HG02981 (cell line): ENCODE results near the gene PSMA1.
"Not testable (repeated sequence)": the region's sequence is repeated elsewhere in the genome, so short reads cannot be mapped to it uniquely, and the experiment has no call there.

Source experiments
- ATAC-seq: cut with Tn5 transposase; IDR thresholded peaks from one replicate; pipeline ENCODE4 v1.9.1; 2021; ENCODE audit warnings: mild to moderate bottlenecking, moderate library complexity; ENCODE audit not compliant: unreplicated experiment

Gene PSMA1

DNA sequence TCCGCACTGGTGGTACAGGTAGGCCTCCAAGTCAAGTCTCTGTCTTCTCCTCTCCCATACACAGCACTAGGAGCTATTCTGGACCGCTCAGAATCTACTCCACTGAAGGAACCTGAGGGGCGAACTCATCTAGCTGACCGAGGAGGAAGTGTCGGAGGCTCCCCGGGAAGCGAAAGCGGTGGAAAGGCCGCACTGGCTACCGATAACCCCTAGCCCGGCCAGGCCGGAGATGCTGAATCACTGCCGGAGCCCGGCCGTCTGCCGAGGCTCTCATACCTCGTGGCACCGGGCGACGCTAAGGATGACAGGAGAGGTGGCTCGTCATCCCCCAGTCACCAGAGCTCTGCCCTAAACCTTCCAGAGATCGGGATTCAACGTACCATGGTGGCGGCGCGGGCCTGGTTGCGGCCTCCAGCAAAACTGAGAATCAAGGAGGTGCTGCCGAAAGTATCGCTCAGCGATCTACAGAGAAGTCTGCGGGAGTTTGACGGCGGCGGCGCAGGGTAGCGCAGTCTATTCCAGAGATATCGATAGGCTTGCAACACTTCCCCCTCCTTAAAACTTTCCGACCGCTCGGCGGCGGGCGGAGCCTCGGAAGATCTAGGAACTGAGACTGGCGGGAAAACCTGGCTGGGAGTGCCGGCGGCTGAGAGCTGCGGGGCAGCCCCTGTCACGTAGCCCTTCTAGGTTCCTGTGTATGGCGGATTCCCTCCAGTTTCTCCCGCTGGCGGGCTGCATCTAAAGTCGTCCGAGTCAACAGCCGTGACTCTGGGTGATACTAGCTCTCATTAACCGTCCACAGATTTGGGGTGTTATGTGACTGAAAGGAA is at the start of gene PSMA1:
Gene PSMA1, minus strand, starts transcription at position 470 of the 830 bp plus-strand sequence. Its CDS starts 87 bp downstream, at position 383.
- ATAC-seq = peak; percentile 94

DNA sequence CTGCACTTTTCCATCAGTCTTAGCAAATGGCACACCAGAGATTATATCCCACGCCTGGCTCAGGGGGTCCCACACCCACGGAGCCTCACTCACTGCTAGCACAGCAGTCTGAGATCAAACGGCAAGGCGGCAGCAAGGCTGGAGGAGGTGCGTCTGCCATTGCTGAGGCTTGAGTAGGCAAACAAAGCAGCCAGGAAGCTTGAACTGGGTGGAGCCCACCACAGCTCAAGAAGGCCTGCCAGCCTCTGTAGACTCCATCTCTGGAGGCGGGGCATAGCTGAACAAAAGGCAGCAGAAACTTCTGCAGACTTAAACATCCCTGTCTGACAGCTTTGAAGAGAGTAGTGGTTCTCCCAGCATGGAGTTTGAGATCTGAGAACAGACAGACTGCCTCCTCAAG is 49.3 kb upstream of the PSMA1 start:
- ATAC-seq = not testable (repeated sequence)

DNA sequence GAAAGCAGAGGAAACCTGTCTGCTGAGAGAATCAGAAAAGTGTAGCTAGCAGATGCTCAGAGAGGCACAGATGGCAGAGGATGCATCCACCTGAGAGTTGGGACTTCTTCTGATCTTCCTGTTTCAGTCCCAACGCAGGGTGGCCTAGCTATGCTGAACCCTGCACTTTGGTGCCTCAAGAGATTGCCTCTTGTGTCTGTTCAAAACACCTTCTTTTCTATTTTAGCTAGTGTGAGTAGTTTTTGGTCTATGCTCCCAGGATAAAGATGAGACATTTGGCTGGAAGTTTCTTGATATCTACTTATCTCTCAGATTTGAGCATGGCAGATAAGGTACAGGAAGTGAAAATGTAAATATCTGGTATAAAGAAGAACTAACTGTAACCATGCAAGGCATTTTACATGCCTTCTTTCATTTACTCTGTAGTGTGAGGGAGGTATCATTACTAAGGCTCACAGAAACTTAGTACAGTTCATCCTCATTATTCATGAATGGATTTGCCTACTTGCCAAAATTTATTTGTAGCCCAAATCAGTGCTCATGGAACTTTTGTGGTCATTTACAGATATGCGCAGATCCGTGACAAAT is 47.0 kb upstream of the PSMA1 start:
- ATAC-seq = no peak

DNA sequence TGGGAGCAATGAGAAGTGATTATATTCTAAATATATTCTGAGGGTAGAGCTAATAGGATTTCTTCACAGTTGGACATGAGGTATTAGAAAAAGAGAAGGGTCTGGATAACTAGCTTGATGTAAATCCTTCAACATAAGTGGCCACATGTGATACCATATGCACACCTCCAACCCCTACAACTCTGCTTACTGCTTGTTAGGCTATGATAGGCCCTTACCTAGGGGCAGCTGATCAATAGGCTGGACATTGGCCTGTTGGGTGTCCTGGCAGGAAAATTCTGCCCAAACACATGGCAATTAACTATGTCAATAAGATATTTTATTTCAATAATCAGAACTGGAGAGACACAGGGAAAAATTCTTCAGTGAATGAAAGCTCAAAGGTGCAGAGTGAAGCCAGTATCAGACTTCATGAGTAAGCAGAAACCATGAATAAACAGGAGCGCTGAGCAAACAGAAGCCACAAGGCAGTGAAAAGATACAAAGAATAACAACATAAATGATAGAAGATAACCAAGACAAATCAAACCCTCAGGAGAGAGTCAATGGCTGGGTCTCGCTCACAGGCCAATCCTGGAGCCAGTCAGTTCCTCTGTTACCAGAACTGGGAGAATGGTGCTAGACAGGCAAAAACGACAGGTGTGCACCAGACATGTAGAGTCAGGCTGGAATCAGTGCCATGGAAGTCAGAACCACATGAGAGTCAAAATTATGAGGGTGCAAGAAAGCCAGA is 46.3 kb upstream of the PSMA1 start:
- ATAC-seq = no peak

DNA sequence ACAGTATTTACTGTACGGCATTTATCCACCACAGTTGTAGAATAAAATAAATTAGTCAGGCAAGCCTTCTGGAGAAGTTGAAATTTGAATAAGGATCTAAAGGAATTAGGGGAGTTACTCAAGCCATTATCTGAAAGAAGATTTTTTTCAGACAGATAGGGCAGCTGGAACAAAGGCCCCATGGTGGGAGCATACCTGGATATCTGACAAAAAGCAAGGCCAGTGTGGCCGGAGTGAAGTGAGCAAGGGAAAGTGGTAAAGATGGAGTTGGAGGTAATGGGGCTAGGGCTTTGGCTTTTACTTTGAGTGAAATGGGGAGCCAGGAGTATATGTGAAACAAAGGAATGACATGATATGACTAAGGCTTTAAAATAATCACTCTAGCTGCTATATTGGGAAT is 45.7 kb upstream of the PSMA1 start:
- ATAC-seq = no peak

DNA sequence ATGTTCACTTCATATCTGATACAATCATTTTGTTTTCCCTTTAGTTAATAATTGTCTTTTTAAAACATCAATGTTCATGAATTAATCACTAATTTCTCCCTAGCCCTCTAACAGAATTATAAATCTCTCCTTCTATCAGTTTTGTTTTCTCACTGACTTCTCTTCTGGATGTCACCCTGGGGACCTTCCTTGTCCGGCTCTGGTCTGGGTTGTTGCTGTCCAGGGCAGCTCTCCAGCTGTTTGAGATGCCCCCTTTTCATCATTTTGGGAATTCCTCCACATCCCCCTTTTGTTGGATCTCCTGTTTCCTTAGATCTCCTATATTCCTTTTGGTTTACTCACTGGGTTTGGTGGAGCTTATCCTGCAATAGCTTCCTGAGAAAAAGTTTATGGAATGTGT is 35.6 kb upstream of the PSMA1 start:
- no peak for ATAC-seq

DNA sequence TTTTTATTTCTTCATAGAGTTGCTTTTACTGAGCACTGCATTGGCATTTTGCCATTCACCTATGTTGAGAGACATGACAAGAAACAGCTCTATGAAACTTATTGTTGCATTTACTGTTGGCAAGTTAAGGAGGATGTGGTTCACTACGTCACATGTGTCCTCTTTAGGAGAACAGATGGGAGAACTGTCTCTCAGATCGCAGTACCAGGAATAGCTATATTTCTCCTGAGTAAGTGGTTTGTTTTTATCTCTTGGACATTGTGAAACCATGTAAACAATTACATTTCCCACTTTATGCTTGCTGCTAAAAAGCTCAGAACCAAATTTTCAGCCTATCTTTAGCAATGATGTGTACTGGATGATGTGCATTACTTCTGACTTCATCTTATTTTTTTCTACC is 34.8 kb upstream of the PSMA1 start:
- peak; percentile 79 for ATAC-seq

DNA sequence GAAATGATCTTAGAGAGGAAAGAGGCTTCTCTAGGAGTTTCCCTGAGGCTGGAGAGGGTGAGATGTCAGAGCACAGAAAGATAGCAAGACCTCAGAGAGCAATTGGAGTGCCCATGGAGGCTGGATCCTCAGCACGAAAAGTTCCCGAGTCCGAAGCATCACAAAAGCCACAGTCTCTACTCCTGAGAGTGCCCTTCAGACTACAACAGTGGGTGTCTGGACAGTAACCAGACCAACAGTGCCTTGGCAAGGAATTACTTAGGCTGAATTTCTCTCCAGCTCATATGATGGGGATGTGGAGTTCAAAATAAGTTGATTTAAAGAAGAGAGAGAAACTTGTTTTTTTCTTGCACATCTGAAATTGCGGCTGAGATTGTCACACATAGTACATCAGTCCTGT is 31.9 kb upstream of the PSMA1 start:
- no peak for ATAC-seq

DNA sequence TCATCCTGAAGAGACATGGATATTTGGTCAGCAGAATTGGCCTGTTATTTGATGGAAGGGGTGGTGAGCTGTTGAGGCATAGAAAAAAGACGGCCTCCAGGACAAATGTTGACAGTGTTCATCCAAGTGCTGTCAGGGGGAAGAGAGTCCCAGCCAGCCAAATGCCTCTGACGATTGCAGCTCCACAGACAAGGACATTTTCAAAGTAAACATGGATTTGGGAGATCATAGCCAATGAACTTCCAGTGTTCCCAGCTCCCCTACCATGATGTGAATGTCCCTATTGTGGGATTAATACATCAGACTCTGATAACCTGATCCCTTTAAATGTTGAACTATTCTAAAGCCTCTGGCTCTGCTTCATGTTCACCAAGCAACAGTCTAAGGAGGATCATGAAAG is 31.2 kb upstream of the PSMA1 start:
- ATAC-seq = no peak

DNA sequence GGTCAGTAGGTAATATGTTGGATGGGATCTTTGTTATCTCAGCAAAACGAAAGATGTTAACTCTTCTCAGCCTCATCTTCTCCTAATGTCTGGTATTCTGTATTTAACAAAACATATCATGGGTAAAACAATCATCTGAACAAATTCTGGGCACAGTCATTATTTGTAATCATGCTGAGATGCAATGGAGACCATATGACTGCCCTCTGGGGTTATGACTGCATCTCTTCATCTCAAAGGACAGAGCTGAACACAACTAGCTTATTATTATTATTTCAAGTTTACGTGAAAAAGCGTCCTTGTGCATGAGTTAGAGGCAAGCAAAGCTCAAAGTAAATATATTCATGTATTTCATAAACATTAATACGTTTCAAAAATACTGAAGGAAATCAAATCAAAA is 29.7 kb upstream of the PSMA1 start:
- no peak for ATAC-seq

DNA sequence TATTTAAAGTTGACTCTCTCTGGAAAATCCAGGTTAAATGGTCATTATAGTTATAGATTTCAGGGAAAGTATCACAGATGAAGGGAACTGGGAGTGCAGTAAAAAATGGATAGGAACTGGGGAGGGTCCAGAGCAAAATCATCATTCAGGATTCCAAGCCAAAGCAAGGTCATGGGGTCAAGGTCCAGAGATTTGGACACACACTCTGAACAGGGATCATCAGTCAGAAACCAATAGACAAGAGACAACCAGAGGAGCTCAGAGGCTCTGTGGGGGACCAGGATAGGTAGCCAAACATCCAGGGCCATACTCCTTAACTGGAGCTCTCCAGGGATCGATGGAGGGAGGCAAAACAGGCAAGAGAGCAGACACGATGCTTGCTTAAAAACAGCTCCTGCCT is 27.3 kb upstream of the PSMA1 start:
- no peak for ATAC-seq

DNA sequence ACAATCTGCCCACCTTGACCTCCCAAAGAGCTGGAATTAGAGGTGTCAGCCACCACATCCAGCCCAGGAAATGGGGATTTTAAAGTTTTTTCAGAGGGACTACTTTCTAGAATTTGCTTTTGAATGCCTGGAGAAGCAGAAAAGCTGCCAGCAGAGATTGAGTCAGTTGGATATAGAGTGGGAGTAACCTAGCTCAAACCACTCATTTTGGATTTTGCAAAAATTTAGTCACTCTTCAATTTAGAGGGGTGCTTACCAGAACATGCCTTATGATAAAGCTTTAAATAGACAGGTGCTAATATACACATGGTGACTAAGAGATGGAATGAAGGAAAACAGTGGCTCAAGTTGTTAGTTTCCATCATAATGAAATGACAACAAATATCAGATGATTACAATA is 26.5 kb upstream of the PSMA1 start:
- no peak for ATAC-seq

DNA sequence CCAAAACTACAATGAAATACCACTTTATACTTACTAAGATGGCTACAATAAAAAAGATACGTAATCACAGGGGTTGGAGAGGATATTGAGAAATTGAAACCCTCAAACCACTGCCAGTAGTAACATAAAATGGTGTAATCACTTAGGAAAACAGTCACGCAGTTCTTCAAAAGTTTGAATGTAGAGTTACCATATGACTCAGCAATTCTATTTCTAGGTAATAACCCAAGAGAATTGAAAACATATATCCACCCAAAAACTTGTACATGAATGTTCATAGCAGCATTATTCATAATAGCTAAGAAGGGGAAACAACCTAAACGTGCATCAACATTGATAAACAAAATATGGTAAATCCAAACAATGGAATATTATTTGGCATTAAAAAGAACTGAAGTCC is 24.4 kb upstream of the PSMA1 start:
- peak; percentile 83 for ATAC-seq

DNA sequence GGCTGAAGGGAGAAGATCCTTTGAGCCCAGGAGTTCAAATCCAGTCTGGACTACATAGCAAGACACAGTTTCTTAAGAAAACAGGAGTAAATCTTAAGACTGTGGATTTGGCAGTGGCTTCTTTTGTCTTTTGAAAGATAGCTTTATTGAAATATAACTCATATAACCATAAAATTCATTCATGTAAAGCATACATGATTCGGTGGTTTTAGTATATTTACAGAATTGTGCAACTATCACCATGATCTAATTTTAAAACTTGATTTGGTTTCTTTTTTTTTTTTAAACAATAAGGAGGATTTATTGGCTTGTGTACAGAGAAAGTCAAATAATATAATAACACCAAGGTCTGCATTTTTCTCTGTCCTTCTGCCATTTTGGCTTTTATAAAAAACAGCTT is 23.1 kb upstream of the PSMA1 start:
- no peak for ATAC-seq

DNA sequence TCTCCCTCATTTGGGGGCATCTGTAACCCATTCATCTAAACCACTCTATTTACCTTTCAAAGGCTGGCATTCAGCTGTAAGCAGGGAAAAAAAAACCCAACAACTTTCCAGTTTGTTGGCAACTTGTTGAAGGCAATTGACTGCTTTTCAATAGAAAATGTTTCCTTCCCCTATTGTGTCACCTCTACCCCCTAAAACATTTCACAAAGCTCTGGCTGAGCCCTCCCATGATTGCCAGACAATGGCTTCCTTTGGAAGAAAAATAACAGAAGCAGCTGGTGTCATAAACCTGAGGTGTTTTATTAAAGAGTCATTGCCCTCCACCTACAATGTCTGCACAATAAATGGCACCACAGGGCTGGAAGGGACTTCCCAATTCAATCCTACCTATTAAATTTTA is 22.1 kb upstream of the PSMA1 start:
- no peak for ATAC-seq

DNA sequence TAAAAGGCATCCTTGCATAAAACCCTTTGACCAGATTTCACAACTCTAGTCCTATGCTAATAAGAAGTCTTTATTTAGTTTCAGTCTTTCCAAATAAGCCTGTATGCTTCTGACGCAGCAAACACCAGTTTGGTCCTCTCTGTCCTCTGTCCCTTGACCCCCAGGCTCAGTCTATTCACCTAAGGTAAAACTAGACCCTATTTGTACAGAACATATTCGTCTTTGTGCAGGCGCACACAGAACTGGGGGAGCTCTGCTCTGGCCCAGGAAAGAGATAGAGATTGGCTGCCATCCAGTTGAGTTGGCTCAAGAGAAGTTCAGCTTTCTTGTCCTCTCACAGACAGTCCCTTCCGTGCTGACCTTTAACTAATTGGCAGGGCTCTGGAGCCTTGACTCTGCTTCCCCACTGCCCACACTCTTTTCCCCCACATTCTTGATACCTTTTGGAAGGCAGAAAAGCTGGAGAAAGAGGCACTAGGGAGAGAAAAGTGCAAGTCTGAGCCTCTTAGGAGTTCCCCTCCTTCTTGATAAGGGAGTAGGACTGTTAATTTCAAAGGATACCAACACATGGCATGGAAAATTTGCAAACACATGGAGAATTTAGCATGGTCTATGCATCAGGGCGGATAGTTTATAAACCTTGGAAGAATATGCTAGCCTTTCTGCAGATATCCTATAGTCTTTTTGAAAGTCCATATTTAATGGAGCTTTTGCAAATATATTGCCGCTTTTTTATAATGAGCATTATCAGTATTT is 21.2 kb upstream of the PSMA1 start:
- ATAC-seq = no peak

DNA sequence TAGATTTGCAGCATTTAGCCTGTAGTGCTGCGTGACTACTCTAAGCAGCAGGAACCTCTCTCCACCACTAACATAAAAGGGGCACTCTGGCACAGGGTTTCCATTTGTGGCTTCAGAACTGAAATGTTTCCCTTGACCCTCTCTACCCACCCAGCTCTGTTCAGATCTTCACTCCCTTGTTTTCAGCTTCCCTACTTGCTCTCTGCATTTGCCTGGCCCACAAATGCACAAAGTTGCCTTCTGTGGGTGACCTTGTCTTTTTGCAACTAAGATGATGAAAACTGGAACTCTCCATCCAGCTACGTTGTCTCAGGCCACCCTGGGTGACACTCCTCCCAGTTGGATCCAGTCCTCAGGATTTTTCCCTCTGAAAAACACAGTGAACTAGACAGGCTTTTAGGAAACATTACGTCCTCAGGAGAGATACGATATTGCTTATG is 19.8 kb upstream of the PSMA1 start:
- no peak for ATAC-seq

DNA sequence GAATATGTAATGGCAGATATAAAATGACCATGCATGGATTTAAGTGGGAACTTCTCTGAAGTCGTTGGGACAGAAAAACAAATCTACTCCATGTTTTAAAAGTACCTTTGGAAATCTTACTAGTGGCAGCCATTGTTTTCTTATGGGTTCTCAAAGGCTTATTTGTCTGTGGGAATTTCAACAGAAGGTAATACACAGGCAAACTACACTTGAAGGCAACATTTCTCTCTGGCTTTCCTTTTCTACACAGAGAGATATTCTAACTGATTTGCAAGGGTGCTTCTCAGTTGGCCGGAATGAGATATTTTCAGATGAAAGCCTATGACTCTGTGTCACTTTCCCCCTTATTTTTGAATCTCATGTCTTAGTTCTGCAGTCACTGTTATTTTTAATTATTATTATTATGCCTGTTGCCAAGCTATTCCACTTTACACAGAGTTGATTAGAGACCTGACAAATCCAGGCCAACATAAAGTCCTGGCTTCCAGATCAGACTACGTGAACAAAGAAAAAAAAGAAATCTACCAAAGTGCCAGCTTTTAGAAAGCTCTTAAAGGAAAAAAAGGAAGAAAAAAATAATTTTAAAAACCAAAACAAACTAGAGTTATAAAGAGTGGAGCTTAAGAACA is 18.9 kb upstream of the PSMA1 start:
- ATAC-seq = no peak

DNA sequence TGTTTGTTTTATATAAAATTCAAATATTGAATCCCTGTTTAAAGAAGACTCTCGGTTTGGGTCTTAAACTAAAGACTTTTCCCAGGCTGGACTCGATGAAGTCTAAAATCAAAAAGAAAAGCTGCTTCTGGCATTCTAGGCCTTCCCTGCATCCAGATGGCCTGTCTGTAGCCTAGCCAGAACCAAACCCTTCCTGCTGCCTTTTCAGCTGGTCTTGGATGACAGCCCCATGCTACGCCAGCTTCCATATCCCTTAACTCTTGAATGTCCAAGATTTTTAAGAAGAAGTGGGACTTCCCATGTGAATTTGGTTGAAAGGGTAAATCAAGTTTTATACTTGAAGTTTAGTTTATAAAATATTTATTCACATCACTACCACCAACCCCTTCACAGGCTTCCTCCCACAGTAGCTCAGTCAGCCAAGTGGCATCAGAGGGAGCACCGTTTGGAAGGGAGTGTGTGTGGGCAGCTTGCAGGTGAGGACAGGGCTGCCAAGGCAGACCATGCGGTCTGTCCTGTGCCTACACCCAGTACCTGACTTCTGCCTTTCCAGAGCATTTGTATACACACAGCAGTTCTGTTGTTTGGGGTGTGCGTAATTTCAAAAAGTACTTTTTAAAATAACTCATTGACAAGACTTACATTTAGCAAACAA is 18.2 kb upstream of the PSMA1 start:
- no peak for ATAC-seq

DNA sequence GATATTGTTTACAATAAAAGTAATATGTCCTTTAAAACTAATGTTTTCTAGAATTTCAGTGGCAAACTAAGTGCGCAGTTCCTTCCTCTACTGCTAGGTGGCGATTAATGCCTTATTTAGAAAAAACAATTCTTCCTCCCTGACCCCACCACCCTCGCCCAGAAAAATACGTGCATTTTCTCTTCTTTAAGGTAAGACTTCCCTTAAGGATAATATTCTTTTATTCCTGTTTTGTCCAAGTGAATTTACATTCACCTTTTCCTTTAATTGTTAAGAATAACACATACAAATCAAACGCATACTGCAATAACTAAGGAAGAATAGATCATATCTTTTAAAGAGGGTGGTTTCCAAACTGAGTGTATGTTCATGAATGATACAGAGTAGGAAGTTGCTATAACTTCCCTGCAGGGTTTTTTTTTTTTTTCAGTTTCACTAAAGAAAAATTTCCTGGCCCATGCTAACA is 17.0 kb upstream of the PSMA1 start:
- ATAC-seq = peak; percentile 63
